ENCODE measurements around the gene ZNF101.

The ZNF101 gene

DNA sequence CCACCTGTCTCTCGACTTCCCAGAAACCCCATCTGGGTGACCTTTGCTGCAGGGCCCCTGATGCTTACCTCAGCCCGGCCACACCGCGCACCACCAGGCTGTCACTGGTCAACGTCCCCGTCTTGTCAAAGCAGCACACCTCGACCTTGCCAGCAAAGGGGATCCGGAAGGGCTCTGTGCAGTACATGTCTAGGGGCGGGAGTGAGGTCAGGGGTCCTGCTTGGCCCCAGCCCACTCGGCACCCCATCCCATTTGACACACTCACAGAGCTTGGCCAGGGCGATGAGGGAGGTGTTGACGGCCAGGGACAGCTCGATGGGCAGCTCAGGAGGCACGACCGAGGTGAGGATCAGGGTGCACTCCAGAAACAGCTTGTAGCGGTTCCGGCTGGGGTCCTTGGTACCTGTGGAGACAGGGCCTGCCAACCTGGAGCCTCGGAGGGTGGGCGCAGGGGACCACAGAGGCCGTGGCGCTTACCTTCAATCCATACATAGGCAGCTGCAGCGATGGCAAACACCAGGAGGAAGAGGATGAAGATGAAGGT is 13.5 kb upstream of the ZNF101 start:
- Histone ChIP-seq H3K9ac (ENCODE audit: insufficient read length) (no peak overlapping the region), H3K4me3 (no peak overlapping the region), H3K36me3 (ENCODE audit: insufficient read depth, low read length) (peaks cover 91% of the 10 kb centered on the region), H3K9me3 (ENCODE audit: low read depth, low read length) (no peaks in the 10 kb centered on the region), H3K27ac (no peak overlapping the region)
- TF ChIP-seq EZH2 (IDR thresholded peaks at IDR 0.05) (no peak), POLR2AphosphoS5 (IDR thresholded peaks at IDR 0.05; ENCODE audit: borderline replicate concordance, low read depth, low read length) (no peak), FOXP2 (optimal IDR thresholded peaks at IDR 0.05; ENCODE audit: control extremely low read depth, extremely low read length, insufficient read depth) (no peak)
- no peak for DNase-seq (ENCODE audit: low read depth, low spot score)

- Histone ChIP-seq H3K36me3 (ENCODE audit: insufficient read depth, low read length) (peaks cover 88% of the 10 kb centered on the region), H3K27ac (no peak overlapping the region), H3K4me3 (no peak overlapping the region), H3K9me3 (ENCODE audit: low read depth, low read length) (no peaks in the 10 kb centered on the region), H3K9ac (ENCODE audit: insufficient read length) (no peak overlapping the region)
- DNase-seq (ENCODE audit: low read depth, low spot score): no peak
- TF ChIP-seq EZH2 (IDR thresholded peaks at IDR 0.05): no peak
- no peak for TF ChIP-seq POLR2AphosphoS5 (IDR thresholded peaks at IDR 0.05; ENCODE audit: borderline replicate concordance, low read depth, low read length)
- no peak for TF ChIP-seq FOXP2 (optimal IDR thresholded peaks at IDR 0.05; ENCODE audit: control extremely low read depth, extremely low read length, insufficient read depth)
Observed at GRCh38 chr19:19655641-19656343, 12.8 kb upstream of the ZNF101 start.

GRCh38 chr19:19656451-19657396 is 11.9 kb upstream of the ZNF101 start:
- Histone ChIP-seq H3K9ac (ENCODE audit: insufficient read length) (no peak overlapping the region), H3K27ac (no peak overlapping the region), H3K4me3 (no peak overlapping the region), H3K9me3 (ENCODE audit: low read depth, low read length) (no peaks in the 10 kb centered on the region), H3K36me3 (ENCODE audit: insufficient read depth, low read length) (peaks cover 79% of the 10 kb centered on the region)
- DNase-seq (ENCODE audit: low read depth, low spot score): no peak
- TF ChIP-seq EZH2 (IDR thresholded peaks at IDR 0.05) (no peak), POLR2AphosphoS5 (IDR thresholded peaks at IDR 0.05; ENCODE audit: borderline replicate concordance, low read depth, low read length) (no peak), FOXP2 (optimal IDR thresholded peaks at IDR 0.05; ENCODE audit: control extremely low read depth, extremely low read length, insufficient read depth) (no peak)

GRCh38 chr19:19657397-19657783 is 11.2 kb upstream of the ZNF101 start:
- no peak overlapping the region for H3K4me3 ChIP-seq
- no peak overlapping the region for H3K27ac ChIP-seq
- TF ChIP-seq EZH2 (IDR thresholded peaks at IDR 0.05) (no peak), FOXP2 (optimal IDR thresholded peaks at IDR 0.05; ENCODE audit: control extremely low read depth, extremely low read length, insufficient read depth) (no peak), POLR2AphosphoS5 (IDR thresholded peaks at IDR 0.05; ENCODE audit: borderline replicate concordance, low read depth, low read length) (no peak)
- H3K36me3 ChIP-seq (ENCODE audit: insufficient read depth, low read length): peaks cover 73% of the 10 kb centered on the region
- DNase-seq (ENCODE audit: low read depth, low spot score): no peak
- no peak overlapping the region for H3K9ac ChIP-seq (ENCODE audit: insufficient read length)
- H3K9me3 ChIP-seq (ENCODE audit: low read depth, low read length): no peaks in the 10 kb centered on the region

- Histone ChIP-seq H3K36me3 (ENCODE audit: insufficient read depth, low read length) (peaks cover 51% of the 10 kb centered on the region), H3K9me3 (ENCODE audit: low read depth, low read length) (no peaks in the 10 kb centered on the region), H3K27ac (no peak overlapping the region), H3K4me3 (no peak overlapping the region), H3K9ac (ENCODE audit: insufficient read length) (no peak overlapping the region)
- TF ChIP-seq FOXP2 (optimal IDR thresholded peaks at IDR 0.05; ENCODE audit: control extremely low read depth, extremely low read length, insufficient read depth) (no peak), POLR2AphosphoS5 (IDR thresholded peaks at IDR 0.05; ENCODE audit: borderline replicate concordance, low read depth, low read length) (no peak), EZH2 (IDR thresholded peaks at IDR 0.05) (no peak)
- no peak for DNase-seq (ENCODE audit: low read depth, low spot score)
Observed at GRCh38 chr19:19659646-19660245, 8.9 kb upstream of the ZNF101 start.

DNA sequence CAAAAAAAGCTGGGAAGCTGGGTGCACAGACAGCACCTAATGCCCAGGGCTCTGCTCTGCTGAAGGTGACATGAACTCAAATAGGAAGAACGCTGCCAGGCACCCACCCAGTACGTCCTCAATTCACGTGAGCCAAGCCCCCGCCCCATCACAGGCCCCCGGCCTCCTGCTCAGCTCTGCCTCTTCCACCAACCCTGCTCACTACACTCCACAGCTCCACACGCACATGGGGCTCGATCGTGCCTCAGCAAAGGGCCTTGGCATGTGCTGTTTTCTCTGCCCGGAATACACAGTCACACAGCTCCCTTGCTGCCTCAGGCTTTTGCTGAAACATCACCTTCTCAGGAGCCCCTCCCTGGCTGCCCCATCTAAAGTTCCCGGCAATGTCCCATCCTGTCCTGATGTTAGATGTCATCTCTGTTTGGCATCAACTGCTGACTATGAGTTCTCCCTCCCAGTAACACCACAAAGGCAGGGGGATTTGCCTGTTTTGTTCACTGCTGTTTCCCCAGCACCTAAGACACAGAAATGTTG is 7.4 kb upstream of the ZNF101 start:
- H3K9ac ChIP-seq (ENCODE audit: insufficient read length): no peak overlapping the region
- peaks cover 36% of the 10 kb centered on the region for H3K36me3 ChIP-seq (ENCODE audit: insufficient read depth, low read length)
- H3K9me3 ChIP-seq (ENCODE audit: low read depth, low read length): no peaks in the 10 kb centered on the region
- TF ChIP-seq POLR2AphosphoS5 (IDR thresholded peaks at IDR 0.05; ENCODE audit: borderline replicate concordance, low read depth, low read length) (no peak), FOXP2 (optimal IDR thresholded peaks at IDR 0.05; ENCODE audit: control extremely low read depth, extremely low read length, insufficient read depth) (no peak), EZH2 (IDR thresholded peaks at IDR 0.05) (no peak)
- H3K27ac ChIP-seq: no peak overlapping the region
- H3K4me3 ChIP-seq: no peak overlapping the region
- DNase-seq (ENCODE audit: low read depth, low spot score): no peak

- TF ChIP-seq POLR2AphosphoS5 (IDR thresholded peaks at IDR 0.05; ENCODE audit: borderline replicate concordance, low read depth, low read length) (no peak), FOXP2 (optimal IDR thresholded peaks at IDR 0.05; ENCODE audit: control extremely low read depth, extremely low read length, insufficient read depth) (no peak), EZH2 (IDR thresholded peaks at IDR 0.05) (no peak)
Observed at GRCh38 chr19:19661675-19662251, 6.9 kb upstream of the ZNF101 start.

More at GRCh38 chr19:19661675-19662251, 6.9 kb upstream of the ZNF101 start:
- Histone ChIP-seq H3K9ac (ENCODE audit: insufficient read length) (peak overlapping the region; percentile 91), H3K27ac (no peak overlapping the region), H3K9me3 (ENCODE audit: low read depth, low read length) (no peaks in the 10 kb centered on the region), H3K36me3 (ENCODE audit: insufficient read depth, low read length) (peaks cover 30% of the 10 kb centered on the region), H3K4me3 (peak overlapping the region; percentile 93)
- no peak for DNase-seq (ENCODE audit: low read depth, low spot score)

All from SK-N-MC (cell line).